ENCODE results near the gene UACA. TPM values are rescaled to one million over a fixed set of nuclear protein-coding genes. Genes with fewer than 3 reads are reported as not detected.
"Not testable (repeated sequence)": the region's sequence is repeated elsewhere in the genome, so short reads cannot be mapped to it uniquely, and the experiment has no call there.

The UACA gene
- total RNA-seq, 2 donors from 2014 or later: 16.3 to 35.2 TPM

GRCh38 chr15:70625011-70625410, 138.3 kb downstream of the UACA start:
- TF ChIP-seq POLR2AphosphoS5 (IDR thresholded peaks at IDR 0.05) (no peak), POLR2A (IDR thresholded peaks at IDR 0.05) (no peak), CTCF (IDR thresholded peaks at IDR 0.05) (no peak)
- no peaks in the 10 kb centered on the region for H3K27me3 ChIP-seq (replicated peaks; ENCODE audit: insufficient read depth)
- H3K4me3 ChIP-seq: no peak overlapping the region
- DNase-seq (ENCODE audit: low spot score): no peak
- H3K36me3 ChIP-seq: no peaks in the 10 kb centered on the region
- no peaks in the 10 kb centered on the region for H3K4me1 ChIP-seq (replicated peaks)
- no peak overlapping the region for H3K27ac ChIP-seq
- H3K9me3 ChIP-seq: no peaks in the 10 kb centered on the region
- intact Hi-C loops (cut with DNase I): no loop called here

GRCh38 chr15:70618929-70619328, 144.4 kb downstream of the UACA start:
- no peaks in the 10 kb centered on the region for H3K27me3 ChIP-seq (replicated peaks; ENCODE audit: insufficient read depth)
- intact Hi-C loops (cut with DNase I): no loop called here
- no peak overlapping the region for H3K4me3 ChIP-seq
- TF ChIP-seq CTCF (IDR thresholded peaks at IDR 0.05) (no peak), POLR2AphosphoS5 (IDR thresholded peaks at IDR 0.05) (no peak), POLR2A (IDR thresholded peaks at IDR 0.05) (no peak)
- H3K27ac ChIP-seq: no peak overlapping the region
- 74% methylated on average over 3 of the region's 3 CpGs for WGBS
- H3K9me3 ChIP-seq: no peaks in the 10 kb centered on the region
- no peak for DNase-seq (ENCODE audit: low spot score)
- no peaks in the 10 kb centered on the region for H3K4me1 ChIP-seq (replicated peaks)
- H3K36me3 ChIP-seq: no peaks in the 10 kb centered on the region

GRCh38 chr15:70617911-70618287, 145.5 kb downstream of the UACA start:
- 87% methylated on average over 4 of the region's 4 CpGs for WGBS
- no peak for TF ChIP-seq POLR2A (IDR thresholded peaks at IDR 0.05)
- TF ChIP-seq POLR2AphosphoS5 (IDR thresholded peaks at IDR 0.05): no peak
- no peak for TF ChIP-seq CTCF (IDR thresholded peaks at IDR 0.05)
- Histone ChIP-seq H3K36me3 (no peaks in the 10 kb centered on the region), H3K4me1 (replicated peaks) (no peaks in the 10 kb centered on the region), H3K4me3 (no peak overlapping the region), H3K27ac (no peak overlapping the region), H3K9me3 (no peaks in the 10 kb centered on the region), H3K27me3 (replicated peaks; ENCODE audit: insufficient read depth) (no peaks in the 10 kb centered on the region)
- intact Hi-C loops (cut with DNase I): no loop called here
- no peak for DNase-seq (ENCODE audit: low spot score)

- intact Hi-C loops (cut with DNase I): no loop called here
- 40% methylated on average over 4 of the region's 4 CpGs for WGBS
- no peak for DNase-seq (ENCODE audit: low spot score)
- H3K27ac ChIP-seq: no peak overlapping the region
- no peaks in the 10 kb centered on the region for H3K27me3 ChIP-seq (replicated peaks; ENCODE audit: insufficient read depth)
- no peaks in the 10 kb centered on the region for H3K9me3 ChIP-seq
- H3K36me3 ChIP-seq: no peaks in the 10 kb centered on the region
- no peak overlapping the region for H3K4me3 ChIP-seq
- TF ChIP-seq POLR2AphosphoS5 (IDR thresholded peaks at IDR 0.05) (no peak), CTCF (IDR thresholded peaks at IDR 0.05) (no peak), POLR2A (IDR thresholded peaks at IDR 0.05) (no peak)
- no peaks in the 10 kb centered on the region for H3K4me1 ChIP-seq (replicated peaks)
Observed at GRCh38 chr15:70617076-70617910, 146.1 kb downstream of the UACA start.

- H3K36me3 ChIP-seq; H3K4me3 ChIP-seq; H3K27ac ChIP-seq; H3K9me3 ChIP-seq; H3K27me3 ChIP-seq (replicated peaks; ENCODE audit: insufficient read depth); DNase-seq (ENCODE audit: low spot score); intact Hi-C loops (cut with DNase I); H3K4me1 ChIP-seq (replicated peaks): not testable (repeated sequence)
- 46% methylated on average over 2 of the region's 2 CpGs for WGBS
Observed at GRCh38 chr15:70616311-70616756, 147.0 kb downstream of the UACA start.
